ENCODE data around the gene CADM4.

DNA sequence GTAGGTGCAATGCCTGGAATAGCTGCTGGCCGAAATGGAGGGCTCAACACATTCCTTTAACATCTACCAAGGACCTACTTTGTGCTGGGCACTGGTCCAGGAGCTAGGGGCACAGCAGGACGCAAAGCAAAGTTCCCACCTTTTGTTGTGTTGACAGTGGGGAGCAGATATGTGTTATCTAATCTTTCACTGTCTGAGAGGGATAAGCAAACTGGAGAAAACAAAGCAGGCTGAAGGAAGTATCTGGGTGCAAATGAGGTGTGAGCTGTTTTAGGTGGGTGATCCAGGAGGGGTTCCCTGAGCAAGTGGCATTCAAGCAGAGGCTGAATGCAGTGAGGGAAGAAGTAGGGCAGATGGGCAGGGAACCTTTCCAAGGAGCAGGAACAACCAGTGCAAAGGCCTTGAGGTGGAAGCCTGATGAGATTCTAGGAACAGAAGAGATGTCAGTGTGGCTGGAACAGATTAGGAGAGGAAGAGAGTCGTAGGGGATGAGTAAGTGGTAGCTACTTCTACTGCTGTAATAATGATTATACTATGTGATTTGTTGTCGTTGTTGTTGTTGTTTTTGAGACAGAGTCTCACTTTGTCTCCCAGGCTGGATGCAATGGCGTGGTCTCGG is 32.5 kb upstream of the CADM4 start:
- TF ChIP-seq, protein P1, sequence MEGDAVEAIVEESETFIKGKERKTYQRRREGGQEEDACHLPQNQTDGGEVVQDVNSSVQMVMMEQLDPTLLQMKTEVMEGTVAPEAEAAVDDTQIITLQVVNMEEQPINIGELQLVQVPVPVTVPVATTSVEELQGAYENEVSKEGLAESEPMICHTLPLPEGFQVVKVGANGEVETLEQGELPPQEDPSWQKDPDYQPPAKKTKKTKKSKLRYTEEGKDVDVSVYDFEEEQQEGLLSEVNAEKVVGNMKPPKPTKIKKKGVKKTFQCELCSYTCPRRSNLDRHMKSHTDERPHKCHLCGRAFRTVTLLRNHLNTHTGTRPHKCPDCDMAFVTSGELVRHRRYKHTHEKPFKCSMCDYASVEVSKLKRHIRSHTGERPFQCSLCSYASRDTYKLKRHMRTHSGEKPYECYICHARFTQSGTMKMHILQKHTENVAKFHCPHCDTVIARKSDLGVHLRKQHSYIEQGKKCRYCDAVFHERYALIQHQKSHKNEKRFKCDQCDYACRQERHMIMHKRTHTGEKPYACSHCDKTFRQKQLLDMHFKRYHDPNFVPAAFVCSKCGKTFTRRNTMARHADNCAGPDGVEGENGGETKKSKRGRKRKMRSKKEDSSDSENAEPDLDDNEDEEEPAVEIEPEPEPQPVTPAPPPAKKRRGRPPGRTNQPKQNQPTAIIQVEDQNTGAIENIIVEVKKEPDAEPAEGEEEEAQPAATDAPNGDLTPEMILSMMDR (conservative IDR thresholded peaks at IDR 0.05 in 1 of 2, IDR thresholded peaks at IDR 0.05 in 1 of 2; ENCODE audit: low read depth in 1 of 2, low read length in 2 of 2): no peak
- TF ChIP-seq EZH2 (IDR thresholded peaks at IDR 0.05; ENCODE audit: low read length, missing control alignments): no peak

Measured in fibroblast of lung (primary cell).